Stimulated activated CD4-positive, alpha-beta T cell treated with anti-CD3 and anti-CD28 coated beads, Interleukin-1b, Interleukin-23, amount 100 ng/mL, for 24 hours (primary cell): ENCODE data around the gene FPGS.
A peak's percentile ranks its signal among the peaks of the same experiment; 100 is the strongest.
"Not testable (repeated sequence)": the region's sequence is repeated elsewhere in the genome, so short reads cannot be mapped to it uniquely, and the experiment has no call there.

Experiments
- DNase-seq, 4 experiments: peaks; one replicate each; pipeline ENCODE4 v3.0.0-alpha.2; 2020; ENCODE audit warnings: low read depth in 4 of 4, low spot score in 1 of 4

The FPGS gene

GRCh38 chr9:127770905-127771569 lies 31.6 kb upstream of the FPGS start:
- peak; percentile 90 to 97 (median 94) for DNase-seq

DNA sequence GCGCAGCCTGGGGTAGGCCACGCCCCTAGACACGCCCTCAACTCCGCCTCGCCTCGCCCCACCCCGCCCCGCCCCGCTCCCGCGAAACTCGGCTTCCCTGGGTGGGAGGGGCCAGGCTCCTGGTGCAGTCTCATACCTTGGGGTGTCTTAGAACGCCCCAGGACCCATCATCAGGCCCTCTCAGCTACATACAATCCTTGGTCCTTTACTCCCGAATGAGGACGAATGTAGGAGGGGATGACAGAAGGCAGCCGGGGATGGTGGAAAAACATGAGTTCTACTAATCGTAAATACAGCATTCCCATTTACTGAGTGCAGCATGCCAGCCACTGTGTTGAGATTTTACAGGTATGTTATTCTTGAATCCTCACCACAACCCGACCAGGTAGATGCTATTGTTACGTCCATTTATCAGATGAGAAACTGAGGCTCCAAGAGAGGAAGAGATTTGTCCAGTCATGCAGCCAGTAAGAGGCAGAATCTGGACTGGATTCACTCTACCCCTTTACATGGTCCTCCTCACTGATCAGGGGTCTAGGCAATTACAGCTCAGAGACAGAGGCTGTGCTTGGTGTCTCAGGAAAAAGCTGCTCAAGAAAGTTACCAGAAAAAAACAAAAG lies 31.0 kb upstream of the FPGS start:
- no peak for DNase-seq

DNA sequence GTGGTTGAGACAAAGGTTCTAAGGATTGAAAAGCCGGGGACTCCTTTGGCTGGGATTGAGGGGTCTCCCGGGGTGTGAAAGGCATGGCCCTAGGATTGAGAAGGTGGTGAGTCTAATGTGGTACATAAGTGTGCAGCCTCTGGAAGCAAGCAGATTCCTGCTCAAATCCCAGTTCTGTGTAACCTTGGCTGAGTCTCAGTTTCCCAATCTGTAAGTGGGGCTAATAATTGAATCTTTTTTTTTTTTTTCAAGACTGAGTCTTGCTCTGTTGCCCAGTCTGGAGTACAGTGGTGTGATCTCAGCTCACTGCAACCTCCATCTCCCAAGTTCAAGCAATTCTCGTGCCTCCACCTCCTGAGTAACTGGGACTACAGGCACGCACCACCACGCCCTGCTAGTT lies 30.1 kb upstream of the FPGS start:
- no peak for DNase-seq

GRCh38 chr9:127773272-127773671 lies 29.4 kb upstream of the FPGS start:
- DNase-seq, result no peak

DNA sequence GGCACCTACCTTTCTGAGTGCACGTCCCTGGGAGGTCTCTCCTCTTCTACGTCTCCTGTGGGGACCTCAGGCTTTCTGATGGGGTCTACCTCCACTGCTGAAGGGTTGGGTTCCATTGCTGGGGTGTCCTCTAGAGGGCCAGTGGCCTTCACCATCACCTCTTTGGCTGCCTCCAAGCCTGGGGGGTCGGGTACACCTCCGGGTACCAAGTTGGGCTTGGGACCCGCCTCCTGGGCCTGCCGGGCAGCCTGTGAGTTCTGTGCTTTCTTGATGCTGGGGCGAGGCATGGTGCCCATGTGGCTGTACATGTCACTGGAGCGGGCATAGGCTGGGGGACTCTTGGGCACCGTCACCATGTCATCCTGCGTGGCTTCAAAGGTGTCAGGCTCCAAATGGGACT lies 28.7 kb upstream of the FPGS start:
- no peak for DNase-seq

DNA sequence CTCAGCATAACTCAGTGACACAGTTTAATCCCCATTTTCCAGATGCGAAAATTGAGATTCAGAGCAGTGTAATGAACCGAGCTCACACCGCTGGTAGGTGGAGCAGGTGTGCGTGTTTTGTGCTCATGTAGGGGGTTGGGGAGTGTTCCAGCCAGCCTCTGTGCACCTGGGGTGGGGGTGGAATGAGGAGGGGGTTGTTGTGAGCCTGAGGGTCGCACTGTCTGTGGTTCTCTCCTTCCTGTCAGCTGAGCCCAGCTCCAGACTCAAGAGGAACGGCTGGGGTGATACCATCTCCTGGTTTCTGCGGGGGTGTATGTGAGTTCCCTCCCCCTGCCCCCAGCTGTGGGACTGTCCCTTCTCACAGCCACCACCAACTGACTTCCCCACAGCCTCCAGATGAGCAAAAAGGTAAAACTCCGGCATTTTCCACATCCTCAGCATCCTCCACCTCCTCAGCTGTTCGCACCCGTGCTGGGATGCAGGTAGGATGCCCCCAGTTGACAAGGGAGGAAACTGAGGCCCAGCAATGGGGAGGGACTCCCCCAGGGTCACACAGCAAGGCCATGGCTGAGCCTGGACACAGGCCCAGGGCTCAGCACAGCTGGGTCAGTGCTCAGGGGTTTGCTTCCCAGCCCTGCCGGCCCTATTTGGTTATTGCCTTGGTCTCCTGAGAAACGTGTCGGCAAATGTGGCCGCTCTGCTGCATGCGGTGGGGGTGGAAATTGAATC lies 26.3 kb upstream of the FPGS start:
- DNase-seq, result peak in 2 of 4 experiments; percentile 53 to 76

DNA sequence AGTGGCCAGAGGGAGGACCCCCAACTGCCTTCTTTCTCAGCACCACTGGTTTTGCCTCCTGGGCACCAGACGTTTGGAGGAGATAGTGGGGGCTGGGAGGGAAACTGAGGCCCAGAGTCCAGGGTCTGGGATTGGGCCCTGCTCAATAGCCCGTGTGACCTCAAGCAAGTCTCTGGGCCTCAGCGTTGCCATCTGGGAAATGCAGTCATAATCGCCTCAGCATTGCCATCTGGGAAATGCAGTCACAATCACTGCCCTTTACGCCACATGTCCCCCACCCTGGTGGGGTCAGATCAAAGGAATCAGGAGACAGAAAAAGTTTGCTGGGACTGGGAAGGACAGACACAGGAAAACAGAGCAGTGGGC lies 25.8 kb upstream of the FPGS start:
- DNase-seq, result no peak

DNA sequence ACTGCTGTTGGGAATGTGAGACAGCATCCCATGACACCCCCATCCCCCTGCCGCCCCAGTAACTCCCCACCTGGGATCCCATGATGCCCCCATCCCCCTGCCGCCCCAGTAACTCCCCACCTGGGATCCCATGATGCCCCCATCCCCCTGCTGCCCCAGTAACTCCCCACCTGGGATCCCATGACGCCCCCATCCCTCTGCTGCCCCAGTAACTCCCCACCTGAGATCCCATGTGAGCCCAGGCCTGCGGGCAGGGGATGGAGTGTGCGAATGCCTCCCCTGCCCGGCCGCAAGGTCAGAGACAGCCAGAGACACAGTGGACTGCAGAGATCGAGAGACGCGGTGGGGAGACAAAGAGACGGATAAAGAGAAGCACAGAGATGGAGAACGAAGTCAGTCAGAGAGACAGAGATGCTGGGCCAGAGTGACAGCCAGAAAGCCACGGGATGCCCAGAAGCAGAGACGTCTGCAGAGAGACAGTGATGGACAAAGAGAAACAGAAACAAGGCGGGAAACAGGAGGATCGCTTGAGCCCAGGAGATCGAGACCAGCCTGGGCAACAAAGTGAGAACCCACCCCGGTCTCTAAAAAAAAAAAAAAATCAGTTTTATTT lies 25.2 kb upstream of the FPGS start:
- no peak for DNase-seq

DNA sequence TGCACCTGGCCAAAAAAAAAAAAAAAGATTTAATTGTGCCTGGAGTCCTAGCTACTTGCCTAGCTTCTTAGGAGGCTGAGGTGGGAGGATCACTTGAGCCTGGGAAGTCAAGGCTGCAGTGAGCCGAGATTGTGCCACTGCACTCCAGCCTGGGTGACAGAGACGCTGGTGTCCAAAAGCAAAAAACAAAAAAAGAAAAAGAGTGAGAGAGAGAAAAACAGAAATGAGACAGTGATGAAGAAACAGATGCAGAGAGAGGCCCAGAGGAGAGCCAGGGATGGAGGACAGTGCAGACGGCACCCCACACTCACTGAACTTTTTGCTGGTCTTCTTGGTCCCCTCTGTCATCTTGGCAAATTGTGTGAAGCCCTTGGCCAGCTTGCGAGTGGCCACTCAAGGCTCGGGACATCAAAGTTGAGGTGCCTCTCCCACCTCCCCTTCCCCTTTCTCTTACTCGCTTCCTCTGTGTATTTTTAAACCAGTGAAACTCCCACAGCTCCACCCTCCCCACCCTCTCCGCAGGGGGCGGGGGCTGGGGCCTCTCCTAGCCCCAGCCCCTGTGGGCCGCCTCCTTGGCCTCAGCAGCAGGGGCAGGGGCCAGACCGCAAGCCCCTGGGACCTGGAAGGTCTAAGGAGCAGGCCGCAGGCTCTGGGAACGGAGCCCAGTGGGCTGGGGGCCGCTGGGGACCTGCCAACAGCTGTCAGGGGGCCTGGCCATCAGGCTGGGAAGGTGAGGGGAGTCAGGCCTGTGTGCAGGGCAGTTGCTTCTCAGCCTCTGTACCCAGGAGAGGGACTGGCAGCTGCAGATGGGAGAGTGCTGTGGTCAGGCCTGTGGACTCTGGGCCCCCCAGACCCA lies 24.2 kb upstream of the FPGS start, which contains the start of gene SH2D3C:
Gene SH2D3C, minus strand, starts transcription at position 387 of the 856 bp plus-strand sequence. Its CDS starts 39 bp downstream, at position 348.
- DNase-seq, result no peak

DNA sequence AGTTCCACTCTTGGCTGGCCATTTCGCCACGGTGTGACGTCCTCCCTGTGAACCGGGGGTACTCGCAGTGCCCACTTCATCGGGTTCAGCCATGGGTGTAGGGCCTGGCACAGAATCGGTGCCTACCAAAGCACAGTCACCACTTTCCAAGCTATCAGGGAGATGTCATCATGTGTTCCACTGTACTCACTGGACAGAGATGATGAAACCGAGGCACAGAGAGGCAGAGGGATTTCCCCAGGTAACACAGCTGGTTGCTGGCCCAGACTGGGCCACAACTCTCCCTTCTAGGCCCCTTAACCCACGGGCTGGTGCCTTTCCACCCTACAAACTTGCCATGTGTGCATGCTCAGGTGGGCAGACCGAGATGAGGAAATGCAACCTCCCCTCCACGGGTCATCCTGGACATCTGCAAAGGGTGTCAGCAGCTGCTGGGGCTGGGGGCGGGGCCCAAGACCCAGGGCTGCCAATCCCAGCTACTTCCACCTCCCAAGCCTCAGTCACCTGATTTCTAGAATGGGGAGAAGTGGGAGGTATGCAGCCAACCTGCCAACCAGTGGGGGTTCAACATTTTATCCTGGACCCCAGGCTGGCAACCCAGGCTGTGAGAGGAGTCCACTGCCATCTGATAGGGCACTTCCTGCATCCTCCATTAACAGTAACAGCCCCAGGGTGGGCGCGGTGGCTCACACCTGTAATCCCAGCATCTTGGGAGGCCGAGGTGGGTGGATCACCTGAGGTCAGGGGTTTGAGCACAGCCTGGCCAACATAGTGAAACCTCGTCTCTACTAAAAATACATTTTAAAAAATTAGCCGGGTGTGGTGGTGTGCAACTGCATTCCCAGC lies 23.3 kb upstream of the FPGS start:
- DNase-seq, result peak in 1 of 4 experiments; percentile 57

DNA sequence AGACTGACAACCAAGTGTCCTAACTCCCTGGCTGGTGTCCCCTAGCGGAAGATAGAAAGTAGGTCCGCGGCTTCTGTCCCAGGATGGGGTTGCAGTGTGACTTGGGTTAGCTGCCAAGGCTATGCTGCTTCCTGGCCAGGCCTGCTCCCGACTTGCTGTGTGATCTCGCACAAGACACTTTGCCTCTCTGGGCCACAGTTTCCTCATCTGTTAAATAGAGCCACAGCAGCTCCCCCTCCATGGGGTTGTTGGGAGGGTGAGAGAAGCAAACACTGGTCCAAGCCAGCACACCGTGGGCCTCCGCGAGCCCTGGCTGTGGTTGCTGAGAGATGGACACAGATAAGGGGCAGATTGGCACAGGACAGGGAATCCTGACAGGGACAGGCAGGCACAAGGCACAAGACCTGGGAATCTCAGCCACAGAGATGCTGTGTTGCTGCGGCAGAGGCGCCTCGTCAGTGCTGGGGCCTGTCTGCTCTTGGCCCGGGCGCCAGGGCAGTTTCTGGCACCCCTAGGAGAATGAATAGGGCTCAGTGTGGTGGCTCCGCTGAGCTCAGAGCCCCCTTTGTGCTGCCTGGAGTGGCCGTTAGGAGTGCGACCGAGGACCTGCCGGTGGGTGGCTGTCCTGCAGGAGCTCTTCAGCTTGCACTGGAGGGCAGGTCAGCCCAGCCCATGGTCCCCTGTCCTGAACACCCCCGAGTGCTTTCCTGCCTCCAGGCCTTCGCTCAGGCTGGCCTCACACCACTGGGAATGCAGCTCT lies 22.4 kb upstream of the FPGS start:
- no peak for DNase-seq

DNA sequence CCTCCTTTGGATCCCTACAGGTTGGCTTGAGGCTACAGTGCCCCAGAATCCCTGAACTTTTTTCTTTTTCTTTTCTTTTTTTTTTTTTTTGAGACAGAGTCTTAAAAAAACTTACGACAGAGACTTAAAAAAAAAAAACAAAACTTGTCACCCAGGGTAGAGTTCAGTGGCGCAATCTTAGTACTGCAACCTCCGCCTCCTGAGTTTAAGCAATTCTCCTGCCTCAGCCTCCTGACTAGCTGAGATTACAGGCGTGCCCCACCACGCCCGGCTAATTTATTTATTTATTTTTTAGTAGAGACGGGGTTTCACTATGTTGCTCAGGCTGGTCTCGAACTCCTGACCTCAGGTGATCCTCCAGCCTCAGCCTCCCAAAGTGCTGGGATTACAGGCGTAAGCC lies 21.8 kb upstream of the FPGS start:
- not testable (repeated sequence) for DNase-seq

DNA sequence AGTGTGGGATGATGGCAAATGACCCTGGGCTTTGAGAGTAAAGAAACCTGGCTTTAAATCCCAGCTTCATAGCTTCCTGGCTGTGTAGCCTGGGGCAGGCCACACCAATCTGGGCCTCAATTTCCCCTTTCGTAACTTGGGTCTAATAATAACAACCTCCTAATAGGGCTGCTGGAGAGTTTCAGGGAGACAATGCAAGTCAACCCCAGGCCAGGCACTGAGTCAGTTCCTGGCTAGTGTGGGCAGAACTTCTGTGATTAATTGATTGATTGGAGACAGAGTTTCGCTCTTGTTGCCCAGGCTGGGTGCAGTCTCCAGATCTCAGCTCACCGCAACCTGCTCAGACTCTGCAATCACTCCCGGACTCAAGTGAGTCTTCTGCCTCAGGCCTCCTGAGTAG lies 20.9 kb upstream of the FPGS start:
- DNase-seq, result no peak

GRCh38 chr9:127783111-127784008 lies 19.3 kb upstream of the FPGS start:
- peak in 1 of 4 experiments; percentile 57 for DNase-seq

GRCh38 chr9:127785023-127785932 lies 17.4 kb upstream of the FPGS start:
- DNase-seq, result peak; percentile 72 to 82 (median 78)

GRCh38 chr9:127785933-127786772 lies 16.5 kb upstream of the FPGS start, which contains the start of gene CDK9:
TSS of gene CDK9 (plus strand) at chr9:127786034. CDS start at chr9:127786149, 115 bp downstream.
- DNase-seq, result peak; percentile 85 to 89 (median 86)
